Transverse colon (tissue), 4 donors: ENCODE data around the gene GNS. TPM values are rescaled to one million over a fixed set of nuclear protein-coding genes. Genes with fewer than 3 reads are reported as not detected.
A peak's percentile ranks its signal among the peaks of the same experiment; 100 is the strongest.

Experiments used
- DNase-seq: peaks from one replicate; pipeline ENCODE4 v3.0.0-alpha.2; 2019
- H3K27ac ChIP-seq, 4 donors: fragments of 200-600 bp; sonication (generic); 2 replicates each; pipeline ENCODE4 v1.5.1; 2016 to 2018; ENCODE audit warnings: inconsistent platforms in 4 of 4
- H3K27me3 ChIP-seq: fragments of 200-600 bp; sonication (generic); 2 replicates; pipeline ENCODE4 v1.5.1; 2017; ENCODE audit warnings: inconsistent platforms
- H3K36me3 ChIP-seq, 4 donors: fragments of 200-600 bp; sonication (generic); 2 replicates each; pipeline ENCODE4 v1.5.1; 2017 to 2019; ENCODE audit warnings: inconsistent platforms in 4 of 4
- H3K4me1 ChIP-seq, 4 donors: fragments of 200-600 bp; sonication (generic); 2 replicates each; pipeline ENCODE4 v1.5.1; 2017 to 2020; ENCODE audit warnings: inconsistent platforms in 4 of 4
- H3K4me3 ChIP-seq, 4 donors: fragments of 200-600 bp; sonication (generic); 1 replicate in 1 of 4; 2 replicates in 3 of 4; pipeline versions ENCODE4 v1.5.1 to v1.6.1; 2017 to 2019; ENCODE audit warnings: inconsistent platforms in 4 of 4
- H3K9me3 ChIP-seq, 2 donors: fragments of 200-600 bp; sonication (generic); 2 replicates each; pipeline ENCODE4 v1.5.1; 2017 to 2019; ENCODE audit warnings: inconsistent platforms in 2 of 2
- CTCF ChIP-seq, 5 experiments: fragments of 200-600 bp in 3 of 5; fragments of 450-650 bp in 2 of 5; sonication (generic) in 3 of 5; IDR thresholded peaks; 1 replicate in 2 of 5; 2 replicates in 3 of 5; pipeline ENCODE4 v1.5.1; 2016 to 2017; ENCODE audit warnings: antibody characterized with exemption in 5 of 5, inconsistent platforms in 3 of 5, mild to moderate bottlenecking in 2 of 5, moderate library complexity in 1 of 5
- EP300 ChIP-seq: sonication (generic); formaldehyde crosslinking; IDR thresholded peaks from one replicate; pipeline ENCODE4 v1.6.1; 2017; ENCODE audit warnings: antibody characterized with exemption, low read depth
- POLR2A ChIP-seq: fragments of 450-650 bp; IDR thresholded peaks from one replicate; pipeline ENCODE4 v1.6.1; 2016; ENCODE audit warnings: antibody characterized with exemption, mild to moderate bottlenecking, moderate library complexity
- POLR2AphosphoS5 ChIP-seq, 3 donors: sonication (generic); formaldehyde crosslinking; IDR thresholded peaks; one replicate each; pipeline ENCODE4 v1.6.1; 2016; ENCODE audit warnings: antibody characterized with exemption in 3 of 3
- WGBS, 2 donors: methylation state at CpG; one replicate each; pipeline ENCODE4 v1.1.5; 2018; ENCODE audit warnings: low coverage in 1 of 2; 5-methylcytosine and 5-hydroxymethylcytosine counted together
- in situ Hi-C, 4 donors: fragments of 200-750 bp; cut with MboI; loops; one replicate each; pipeline versions ENCODE4 v1.15.0 to v1.15.1; 2017; ENCODE audit warnings: low sequenced_read_pairs in 3 of 4, low pct_ligation_motif_present in 1 of 4, low pct_unique_long_range_greater_than_20kb in 1 of 4
- intact Hi-C: fragments of 100-400 bp; cut with DNase I; formaldehyde crosslinking; loops from one replicate; pipeline ENCODE4 v1.15.1; 2023; ENCODE audit warnings: low total_unique reads
- total RNA-seq, 4 donors: library from RNA; depleted of rRNA; stranded (reverse); fragments of >200 nt; gene quantifications; one replicate each; pipeline ENCODE4 v1.1.0, GENCODE V29; 2016

GNS gene
- total RNA-seq, 4 donors from 2014 or later: 22.3 to 67.0 (median 48.3) TPM

GRCh38 chr12:64781280-64782190 lies 22.3 kb upstream of the GNS start:
- intact Hi-C loops: no loop called here
- H3K4me3 ChIP-seq: peak overlapping the region in 3 of 4 donors; percentile 59 to 83 (median 67)
- 6 to 15% methylated on average over 10 to 36 of the region's 39 CpGs for WGBS, 2 donors
- H3K9me3 ChIP-seq: no peaks in the 10 kb centered on the region
- TF ChIP-seq CTCF (IDR thresholded peaks at IDR 0.05) (no peak), POLR2A (no peak), EP300 (no peak), POLR2AphosphoS5 (IDR thresholded peaks at IDR 0.05) (no peak)
- in situ Hi-C loops: no loop called here
- H3K27me3 ChIP-seq: peaks cover 51% of the 10 kb centered on the region
- H3K4me1 ChIP-seq: peaks cover 0 to 37% (median 21%) of the 10 kb centered on the region in 4 donors
- H3K27ac ChIP-seq: peak overlapping the region in 3 of 4 donors; percentile 75 to 81 (median 78)
- no peak for DNase-seq
- no peaks in the 10 kb centered on the region for H3K36me3 ChIP-seq

GRCh38 chr12:64780531-64781279 lies 21.5 kb upstream of the GNS start:
- peaks cover 0 to 37% (median 21%) of the 10 kb centered on the region in 4 donors for H3K4me1 ChIP-seq
- intact Hi-C loops (no loop called here), in situ Hi-C loops (no loop called here)
- 2% methylated on average over 78 of the region's 103 CpGs; no CpG with 5 or more reads in 1 of the 2 donors for WGBS, 2 donors
- H3K36me3 ChIP-seq: no peaks in the 10 kb centered on the region
- peak; percentile 70 for DNase-seq
- H3K9me3 ChIP-seq: peaks cover 2 to 5% of the 10 kb centered on the region in 2 donors
- peak overlapping the region; percentile 65 to 81 (median 76) for H3K27ac ChIP-seq
- H3K27me3 ChIP-seq: peaks cover 47% of the 10 kb centered on the region
- peak overlapping the region; percentile 36 to 83 (median 63) for H3K4me3 ChIP-seq
- TF ChIP-seq POLR2A (peak; percentile 13), POLR2AphosphoS5 (IDR thresholded peaks at IDR 0.05) (peak in 1 of 3 donors; percentile 32), EP300 (no peak), CTCF (IDR thresholded peaks at IDR 0.05) (peak in 1 of 5 experiments; percentile 3)

GRCh38 chr12:64780132-64780530 lies 20.9 kb upstream of the GNS start:
- H3K4me3 ChIP-seq: peak overlapping the region; percentile 36 to 83 (median 63)
- peaks cover 7 to 11% of the 10 kb centered on the region in 2 donors for H3K9me3 ChIP-seq
- TF ChIP-seq POLR2A: no peak
- no peak for TF ChIP-seq EP300
- no peak for TF ChIP-seq CTCF (IDR thresholded peaks at IDR 0.05)
- no peak for TF ChIP-seq POLR2AphosphoS5 (IDR thresholded peaks at IDR 0.05)
- 28 to 67% methylated on average over 1 to 15 of the region's 15 CpGs for WGBS, 2 donors
- peaks cover 0 to 37% (median 21%) of the 10 kb centered on the region in 4 donors for H3K4me1 ChIP-seq
- H3K27ac ChIP-seq: peak overlapping the region; percentile 65 to 81 (median 76)
- peaks cover 44% of the 10 kb centered on the region for H3K27me3 ChIP-seq
- no peaks in the 10 kb centered on the region for H3K36me3 ChIP-seq
- intact Hi-C loops: no loop called here
- no peak for DNase-seq
- in situ Hi-C loops: no loop called here
